Stimulated activated CD4-positive, alpha-beta T cell treated with anti-CD3 and anti-CD28 coated beads, Interleukin-15, amount 100 ng/mL, for 48 hours (primary cell): Measurements from ENCODE around the gene HDLBP.
"Not testable (repeated sequence)": the region's sequence is repeated elsewhere in the genome, so short reads cannot be mapped to it uniquely, and the experiment has no call there.

Source experiments
- DNase-seq, 2 donors: peaks; one replicate each; pipeline ENCODE4 v3.0.0-alpha.2; 2020; ENCODE audit warnings: low read depth in 2 of 2

HDLBP gene

GRCh38 chr2:241209271-241209670, 106.2 kb downstream of the HDLBP start:
- no peak for DNase-seq

- DNase-seq, result no peak
These were observed 107.4 kb downstream of the HDLBP start for GRCh38 chr2:241208058-241208457.

GRCh38 chr2:241207641-241208040, 107.8 kb downstream of the HDLBP start:
- DNase-seq, result no peak

GRCh38 chr2:241207151-241207550, 108.3 kb downstream of the HDLBP start:
- DNase-seq, result no peak

GRCh38 chr2:241205086-241205485, 110.4 kb downstream of the HDLBP start:
- no peak for DNase-seq

- DNase-seq, result no peak
These were observed 111.0 kb downstream of the HDLBP start for GRCh38 chr2:241204490-241204889.

- DNase-seq, result no peak
These were observed 111.5 kb downstream of the HDLBP start for GRCh38 chr2:241204010-241204384.

- DNase-seq, result no peak
These were observed 112.1 kb downstream of the HDLBP start for GRCh38 chr2:241203218-241204009.

GRCh38 chr2:241202681-241203080, 112.8 kb downstream of the HDLBP start:
- DNase-seq, result no peak

GRCh38 chr2:241202268-241202585, 113.2 kb downstream of the HDLBP start:
- DNase-seq, result no peak

GRCh38 chr2:241201445-241202267, 113.8 kb downstream of the HDLBP start:
- no peak for DNase-seq

GRCh38 chr2:241200822-241201395, 114.6 kb downstream of the HDLBP start:
- no peak for DNase-seq

- DNase-seq, result no peak
These were observed 115.3 kb downstream of the HDLBP start for GRCh38 chr2:241199897-241200821.

GRCh38 chr2:241199286-241199685, 116.2 kb downstream of the HDLBP start:
- DNase-seq, result no peak

GRCh38 chr2:241198381-241199279, 116.8 kb downstream of the HDLBP start:
- no peak for DNase-seq

- DNase-seq, result no peak
These were observed 117.5 kb downstream of the HDLBP start for GRCh38 chr2:241197947-241198346.

- DNase-seq, result not testable (repeated sequence)
These were observed 118.2 kb downstream of the HDLBP start for GRCh38 chr2:241197246-241197645.

- DNase-seq, result no peak
These were observed 119.9 kb downstream of the HDLBP start for GRCh38 chr2:241195506-241196130.

- DNase-seq, result no peak
These were observed 120.7 kb downstream of the HDLBP start for GRCh38 chr2:241194811-241195210.

GRCh38 chr2:241193271-241193670, 122.2 kb downstream of the HDLBP start:
- no peak for DNase-seq
